ENCODE data around the gene SNX18.

SNX18 gene

GRCh38 chr5:54491326-54491725, 26.2 kb upstream of the SNX18 start:
- H3K4me1 ChIP-seq (ENCODE audit: control insufficient read depth in 1 of 2, insufficient read depth in 2 of 2, low read length in 2 of 2), result no peaks in the 10 kb centered on the region
- no peaks in the 10 kb centered on the region for H3K27me3 ChIP-seq (ENCODE audit: low read depth, low read length)
- H3K27ac ChIP-seq (ENCODE audit: low read length), result no peak overlapping the region
- no peaks in the 10 kb centered on the region for H3K9me3 ChIP-seq (ENCODE audit: control insufficient read depth in 1 of 2, low read length in 2 of 2)
- no peaks in the 10 kb centered on the region for H3K36me3 ChIP-seq (ENCODE audit: control insufficient read depth in 1 of 2, insufficient read depth in 2 of 2, low read length in 2 of 2)
- H3K4me3 ChIP-seq (ENCODE audit: low read depth in 1 of 2, low read length in 2 of 2), result no peak overlapping the region

- Histone ChIP-seq H3K36me3 (ENCODE audit: control insufficient read depth in 1 of 2, insufficient read depth in 2 of 2, low read length in 2 of 2) (no peaks in the 10 kb centered on the region), H3K4me3 (ENCODE audit: low read depth in 1 of 2, low read length in 2 of 2) (no peak overlapping the region), H3K27ac (ENCODE audit: low read length) (no peak overlapping the region), H3K27me3 (ENCODE audit: low read depth, low read length) (no peaks in the 10 kb centered on the region), H3K9me3 (ENCODE audit: control insufficient read depth in 1 of 2, low read length in 2 of 2) (no peaks in the 10 kb centered on the region), H3K4me1 (ENCODE audit: control insufficient read depth in 1 of 2, insufficient read depth in 2 of 2, low read length in 2 of 2) (no peaks in the 10 kb centered on the region)
Observed at GRCh38 chr5:54492178-54492577, 25.4 kb upstream of the SNX18 start.

DNA sequence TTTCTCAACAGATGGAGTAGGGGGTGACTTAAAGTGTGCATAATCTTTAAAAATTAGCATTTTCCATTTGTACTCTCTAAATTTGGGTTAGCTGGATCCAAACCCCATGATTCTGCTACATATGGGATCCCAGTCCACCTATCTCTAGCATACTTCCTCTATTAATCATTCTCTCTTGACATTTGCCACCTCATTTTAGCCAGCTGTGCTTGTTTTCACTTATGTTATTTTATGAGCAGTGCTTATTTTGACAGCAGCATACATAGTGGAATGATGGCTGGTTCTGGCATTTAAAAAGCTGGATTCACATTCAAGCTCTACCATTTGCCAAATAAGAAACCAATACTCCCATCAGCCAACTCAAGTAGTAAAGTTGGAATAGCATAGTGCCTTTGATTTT, 22.5 kb upstream of the SNX18 start:
- no peak overlapping the region for H3K27ac ChIP-seq (ENCODE audit: low read length)
- no peaks in the 10 kb centered on the region for H3K4me1 ChIP-seq (ENCODE audit: control insufficient read depth in 1 of 2, insufficient read depth in 2 of 2, low read length in 2 of 2)
- H3K27me3 ChIP-seq (ENCODE audit: low read depth, low read length), result no peaks in the 10 kb centered on the region
- H3K36me3 ChIP-seq (ENCODE audit: control insufficient read depth in 1 of 2, insufficient read depth in 2 of 2, low read length in 2 of 2), result no peaks in the 10 kb centered on the region
- no peak overlapping the region for H3K4me3 ChIP-seq (ENCODE audit: low read depth in 1 of 2, low read length in 2 of 2)
- H3K9me3 ChIP-seq (ENCODE audit: control insufficient read depth in 1 of 2, low read length in 2 of 2), result no peaks in the 10 kb centered on the region

DNA sequence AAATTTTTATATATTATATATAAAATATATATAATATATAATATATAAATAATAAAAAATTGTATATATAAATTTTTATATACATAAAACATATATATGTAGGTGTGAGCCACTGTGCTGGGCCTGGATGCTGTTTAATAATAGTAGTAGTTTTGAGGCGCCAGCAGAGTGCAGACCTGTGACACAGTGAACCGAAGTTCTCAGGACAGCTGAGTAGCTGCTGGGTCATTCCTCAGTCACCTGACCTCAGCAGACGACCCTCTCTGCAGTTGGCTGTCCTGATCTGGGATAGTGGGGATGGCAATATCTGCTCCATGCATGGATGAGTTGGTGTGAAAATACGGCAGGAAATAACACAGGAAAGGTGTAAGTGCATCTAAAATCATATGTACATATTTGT, 3.3 kb upstream of the SNX18 start:
- H3K9me3 ChIP-seq (ENCODE audit: control insufficient read depth in 1 of 2, low read length in 2 of 2), result no peaks in the 10 kb centered on the region
- no peaks in the 10 kb centered on the region for H3K27me3 ChIP-seq (ENCODE audit: low read depth, low read length)
- H3K27ac ChIP-seq (ENCODE audit: low read length), result no peak overlapping the region

GRCh38 chr5:54514841-54515432, 2.6 kb upstream of the SNX18 start:
- Histone ChIP-seq H3K27me3 (ENCODE audit: low read depth, low read length) (no peaks in the 10 kb centered on the region), H3K27ac (ENCODE audit: low read length) (no peak overlapping the region), H3K36me3 (ENCODE audit: control insufficient read depth in 1 of 2, insufficient read depth in 2 of 2, low read length in 2 of 2) (no peaks in the 10 kb centered on the region), H3K9me3 (ENCODE audit: control insufficient read depth in 1 of 2, low read length in 2 of 2) (no peaks in the 10 kb centered on the region), H3K4me3 (ENCODE audit: low read depth in 1 of 2, low read length in 2 of 2) (no peak overlapping the region), H3K4me1 (ENCODE audit: control insufficient read depth in 1 of 2, insufficient read depth in 2 of 2, low read length in 2 of 2) (peaks cover 0 to 6% of the 10 kb centered on the region in 2 donors)

More for the DNA sequence above, 3.3 kb upstream of the SNX18 start:
- Histone ChIP-seq H3K36me3 (ENCODE audit: control insufficient read depth in 1 of 2, insufficient read depth in 2 of 2, low read length in 2 of 2) (no peaks in the 10 kb centered on the region), H3K4me1 (ENCODE audit: control insufficient read depth in 1 of 2, insufficient read depth in 2 of 2, low read length in 2 of 2) (peaks cover 0 to 3% of the 10 kb centered on the region in 2 donors), H3K4me3 (ENCODE audit: low read depth in 1 of 2, low read length in 2 of 2) (no peak overlapping the region)

GRCh38 chr5:54515634-54516033, 1.9 kb upstream of the SNX18 start:
- peaks cover 0 to 6% of the 10 kb centered on the region in 2 donors for H3K4me1 ChIP-seq (ENCODE audit: control insufficient read depth in 1 of 2, insufficient read depth in 2 of 2, low read length in 2 of 2)
- no peaks in the 10 kb centered on the region for H3K9me3 ChIP-seq (ENCODE audit: control insufficient read depth in 1 of 2, low read length in 2 of 2)
- H3K27me3 ChIP-seq (ENCODE audit: low read depth, low read length), result no peaks in the 10 kb centered on the region
- no peak overlapping the region for H3K4me3 ChIP-seq (ENCODE audit: low read depth in 1 of 2, low read length in 2 of 2)
- H3K36me3 ChIP-seq (ENCODE audit: control insufficient read depth in 1 of 2, insufficient read depth in 2 of 2, low read length in 2 of 2), result no peaks in the 10 kb centered on the region
- no peak overlapping the region for H3K27ac ChIP-seq (ENCODE audit: low read length)

GRCh38 chr5:54516051-54516655, 1.4 kb upstream of the SNX18 start:
- no peak overlapping the region for H3K4me3 ChIP-seq (ENCODE audit: low read depth in 1 of 2, low read length in 2 of 2)

DNA sequence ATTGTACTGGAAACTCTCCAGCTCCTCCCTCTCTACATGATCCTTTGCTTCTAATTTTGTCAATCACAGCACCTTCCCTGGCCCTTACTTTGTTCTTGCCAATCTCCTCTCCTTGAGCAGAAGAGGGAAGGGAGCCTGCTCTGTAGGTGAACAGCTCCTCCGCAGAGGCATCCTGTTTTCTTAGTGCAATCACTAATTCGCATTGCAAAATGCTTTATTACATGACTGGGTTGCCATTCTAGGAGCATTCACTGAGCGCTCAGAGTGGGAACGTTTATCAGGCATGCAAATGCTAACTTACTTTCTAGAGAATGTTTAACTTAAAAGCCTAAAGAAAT, 416 bp upstream of the SNX18 start:
- Histone ChIP-seq H3K27ac (ENCODE audit: low read length) (no peak overlapping the region), H3K4me3 (ENCODE audit: low read depth in 1 of 2, low read length in 2 of 2) (peak overlapping the region; percentile 57 to 71)

More at GRCh38 chr5:54516051-54516655, 1.4 kb upstream of the SNX18 start:
- no peaks in the 10 kb centered on the region for H3K27me3 ChIP-seq (ENCODE audit: low read depth, low read length)
- no peaks in the 10 kb centered on the region for H3K9me3 ChIP-seq (ENCODE audit: control insufficient read depth in 1 of 2, low read length in 2 of 2)
- no peak overlapping the region for H3K27ac ChIP-seq (ENCODE audit: low read length)
- peaks cover 0 to 9% of the 10 kb centered on the region in 2 donors for H3K4me1 ChIP-seq (ENCODE audit: control insufficient read depth in 1 of 2, insufficient read depth in 2 of 2, low read length in 2 of 2)
- H3K36me3 ChIP-seq (ENCODE audit: control insufficient read depth in 1 of 2, insufficient read depth in 2 of 2, low read length in 2 of 2), result no peaks in the 10 kb centered on the region

GRCh38 chr5:54518146-54518817, 723 bp downstream of the SNX18 start:
- Histone ChIP-seq H3K36me3 (ENCODE audit: control insufficient read depth in 1 of 2, insufficient read depth in 2 of 2, low read length in 2 of 2) (no peaks in the 10 kb centered on the region), H3K27me3 (ENCODE audit: low read depth, low read length) (no peaks in the 10 kb centered on the region), H3K4me3 (ENCODE audit: low read depth in 1 of 2, low read length in 2 of 2) (peak overlapping the region; percentile 71 to 77), H3K4me1 (ENCODE audit: control insufficient read depth in 1 of 2, insufficient read depth in 2 of 2, low read length in 2 of 2) (peaks cover 11 to 13% of the 10 kb centered on the region in 2 donors), H3K27ac (ENCODE audit: low read length) (peak overlapping the region; percentile 90), H3K9me3 (ENCODE audit: control insufficient read depth in 1 of 2, low read length in 2 of 2) (no peaks in the 10 kb centered on the region)

More for the DNA sequence above, 416 bp upstream of the SNX18 start:
- Histone ChIP-seq H3K36me3 (ENCODE audit: control insufficient read depth in 1 of 2, insufficient read depth in 2 of 2, low read length in 2 of 2) (no peaks in the 10 kb centered on the region), H3K4me1 (ENCODE audit: control insufficient read depth in 1 of 2, insufficient read depth in 2 of 2, low read length in 2 of 2) (peaks cover 4 to 13% of the 10 kb centered on the region in 2 donors), H3K27me3 (ENCODE audit: low read depth, low read length) (no peaks in the 10 kb centered on the region), H3K9me3 (ENCODE audit: control insufficient read depth in 1 of 2, low read length in 2 of 2) (no peaks in the 10 kb centered on the region)

DNA sequence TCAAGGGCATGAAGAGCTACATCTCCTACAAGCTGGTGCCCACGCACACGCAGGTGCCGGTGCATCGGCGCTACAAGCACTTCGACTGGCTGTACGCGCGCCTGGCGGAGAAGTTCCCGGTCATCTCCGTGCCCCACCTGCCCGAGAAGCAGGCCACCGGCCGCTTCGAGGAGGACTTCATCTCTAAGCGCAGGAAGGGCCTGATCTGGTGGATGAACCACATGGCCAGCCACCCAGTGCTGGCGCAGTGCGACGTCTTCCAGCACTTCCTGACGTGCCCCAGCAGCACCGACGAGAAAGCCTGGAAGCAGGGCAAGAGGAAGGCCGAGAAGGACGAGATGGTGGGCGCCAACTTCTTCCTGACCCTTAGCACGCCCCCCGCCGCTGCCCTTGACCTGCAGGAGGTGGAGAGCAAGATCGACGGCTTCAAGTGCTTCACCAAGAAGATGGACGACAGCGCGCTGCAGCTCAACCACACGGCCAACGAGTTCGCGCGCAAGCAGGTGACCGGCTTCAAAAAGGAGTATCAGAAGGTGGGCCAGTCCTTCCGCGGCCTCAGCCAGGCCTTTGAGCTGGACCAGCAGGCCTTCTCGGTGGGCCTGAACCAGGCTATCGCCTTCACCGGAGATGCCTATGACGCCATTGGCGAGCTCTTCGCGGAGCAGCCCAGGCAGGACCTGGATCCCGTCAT, 1.4 kb downstream of the SNX18 start:
- H3K9me3 ChIP-seq (ENCODE audit: control insufficient read depth in 1 of 2, low read length in 2 of 2), result no peaks in the 10 kb centered on the region
- no peaks in the 10 kb centered on the region for H3K36me3 ChIP-seq (ENCODE audit: control insufficient read depth in 1 of 2, insufficient read depth in 2 of 2, low read length in 2 of 2)
- peaks cover 16 to 18% of the 10 kb centered on the region in 2 donors for H3K4me1 ChIP-seq (ENCODE audit: control insufficient read depth in 1 of 2, insufficient read depth in 2 of 2, low read length in 2 of 2)
- no peaks in the 10 kb centered on the region for H3K27me3 ChIP-seq (ENCODE audit: low read depth, low read length)
- H3K4me3 ChIP-seq (ENCODE audit: low read depth in 1 of 2, low read length in 2 of 2), result peak overlapping the region; percentile 71 to 77
- H3K27ac ChIP-seq (ENCODE audit: low read length), result peak overlapping the region; percentile 90

DNA sequence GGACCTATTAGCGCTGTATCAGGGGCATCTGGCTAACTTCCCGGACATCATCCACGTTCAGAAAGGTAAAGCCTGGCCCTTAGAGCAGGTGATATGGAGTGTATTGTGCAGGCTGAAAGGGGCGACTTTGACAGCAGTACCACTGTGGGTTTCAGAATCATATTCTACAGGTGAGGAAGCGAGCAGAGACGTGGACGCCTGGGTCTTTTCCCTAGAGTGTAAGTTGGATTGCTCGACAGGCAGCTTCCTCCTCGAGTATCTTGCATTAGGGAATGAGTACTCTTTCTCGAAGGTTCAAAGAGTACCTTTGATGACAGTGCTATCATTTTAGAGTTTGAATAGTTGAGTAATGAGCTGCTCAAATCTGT, 1.9 kb downstream of the SNX18 start:
- Histone ChIP-seq H3K27me3 (ENCODE audit: low read depth, low read length) (no peaks in the 10 kb centered on the region), H3K27ac (ENCODE audit: low read length) (peak overlapping the region; percentile 90), H3K36me3 (ENCODE audit: control insufficient read depth in 1 of 2, insufficient read depth in 2 of 2, low read length in 2 of 2) (no peaks in the 10 kb centered on the region), H3K4me3 (ENCODE audit: low read depth in 1 of 2, low read length in 2 of 2) (peak overlapping the region; percentile 71 to 77), H3K4me1 (ENCODE audit: control insufficient read depth in 1 of 2, insufficient read depth in 2 of 2, low read length in 2 of 2) (peaks cover 21% of the 10 kb centered on the region in 2 donors), H3K9me3 (ENCODE audit: control insufficient read depth in 1 of 2, low read length in 2 of 2) (no peaks in the 10 kb centered on the region)

Data from muscle layer of duodenum (tissue), 2 donors.